ENCODE measurements around the gene DNM3. TPM values are rescaled to one million over a fixed set of nuclear protein-coding genes. Genes with fewer than 3 reads are reported as not detected.

DNM3 gene
- total and polyA plus RNA-seq, 2 of the 8 experiments (the other 6 are each of a cell fraction or from before 2014, with no cell fraction given), result 2.0 to 8.5 TPM

DNA sequence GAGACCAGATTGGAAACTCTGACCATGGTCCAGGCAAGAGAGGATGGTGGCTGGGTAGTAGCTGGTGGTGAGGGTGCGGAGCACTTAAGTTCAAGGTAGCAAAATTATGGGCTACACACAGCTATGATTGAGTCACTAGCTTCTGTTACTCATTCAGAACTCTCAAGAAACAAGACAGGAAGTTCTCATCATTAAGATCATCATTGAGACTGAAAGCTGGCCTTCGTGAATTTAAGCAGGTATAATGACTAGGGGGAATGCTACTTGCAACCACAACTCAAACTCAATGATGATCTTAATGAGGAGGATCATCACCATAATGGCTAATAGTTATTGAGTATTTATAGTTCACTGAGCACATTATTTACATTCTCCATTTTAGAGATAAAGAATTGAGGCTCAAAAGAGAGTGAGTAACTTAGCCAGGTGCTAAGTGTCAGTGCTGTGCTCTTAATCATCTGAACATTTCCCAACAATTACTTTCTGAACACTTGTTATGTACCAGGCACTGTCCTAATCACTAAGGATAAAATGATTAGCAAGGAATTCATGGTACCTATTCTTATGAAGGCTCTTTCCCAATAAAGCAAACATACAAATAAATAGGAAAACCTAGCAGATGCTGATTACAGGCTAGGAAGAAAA, 292.9 kb downstream of the DNM3 start (continued):
- TF ChIP-seq PHF8 (conservative IDR thresholded peaks at IDR 0.05; ENCODE audit: low read depth, low read length) (no peak), CBX8 (IDR thresholded peaks at IDR 0.05; ENCODE audit: borderline replicate concordance, low read depth, low read length) (no peak), ZNF274 (IDR thresholded peaks at IDR 0.05; ENCODE audit: borderline replicate concordance, extremely low read depth, low read length) (no peak), MAFK (IDR thresholded peaks at IDR 0.05; ENCODE audit: low read depth, low read length) (no peak), JUND (IDR thresholded peaks at IDR 0.05; ENCODE audit: low read length) (no peak), RAD21 (IDR thresholded peaks at IDR 0.05 in 1 of 2, conservative IDR thresholded peaks at IDR 0.05 in 1 of 2; ENCODE audit: low read depth in 2 of 2, low read length in 2 of 2) (no peak)
- TF ChIP-seq, protein P1, sequence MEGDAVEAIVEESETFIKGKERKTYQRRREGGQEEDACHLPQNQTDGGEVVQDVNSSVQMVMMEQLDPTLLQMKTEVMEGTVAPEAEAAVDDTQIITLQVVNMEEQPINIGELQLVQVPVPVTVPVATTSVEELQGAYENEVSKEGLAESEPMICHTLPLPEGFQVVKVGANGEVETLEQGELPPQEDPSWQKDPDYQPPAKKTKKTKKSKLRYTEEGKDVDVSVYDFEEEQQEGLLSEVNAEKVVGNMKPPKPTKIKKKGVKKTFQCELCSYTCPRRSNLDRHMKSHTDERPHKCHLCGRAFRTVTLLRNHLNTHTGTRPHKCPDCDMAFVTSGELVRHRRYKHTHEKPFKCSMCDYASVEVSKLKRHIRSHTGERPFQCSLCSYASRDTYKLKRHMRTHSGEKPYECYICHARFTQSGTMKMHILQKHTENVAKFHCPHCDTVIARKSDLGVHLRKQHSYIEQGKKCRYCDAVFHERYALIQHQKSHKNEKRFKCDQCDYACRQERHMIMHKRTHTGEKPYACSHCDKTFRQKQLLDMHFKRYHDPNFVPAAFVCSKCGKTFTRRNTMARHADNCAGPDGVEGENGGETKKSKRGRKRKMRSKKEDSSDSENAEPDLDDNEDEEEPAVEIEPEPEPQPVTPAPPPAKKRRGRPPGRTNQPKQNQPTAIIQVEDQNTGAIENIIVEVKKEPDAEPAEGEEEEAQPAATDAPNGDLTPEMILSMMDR (IDR thresholded peaks at IDR 0.05; ENCODE audit: control extremely low read depth in 1 of 3, insufficient read depth in 1 of 3, low read depth in 1 of 3, low read length in 3 of 3), result no peak

All from H1 (cell line).